Measurements from ENCODE around the gene DPYSL4.
"Not testable (repeated sequence)": the region's sequence is repeated elsewhere in the genome, so short reads cannot be mapped to it uniquely, and the experiment has no call there.

Gene DPYSL4

DNA sequence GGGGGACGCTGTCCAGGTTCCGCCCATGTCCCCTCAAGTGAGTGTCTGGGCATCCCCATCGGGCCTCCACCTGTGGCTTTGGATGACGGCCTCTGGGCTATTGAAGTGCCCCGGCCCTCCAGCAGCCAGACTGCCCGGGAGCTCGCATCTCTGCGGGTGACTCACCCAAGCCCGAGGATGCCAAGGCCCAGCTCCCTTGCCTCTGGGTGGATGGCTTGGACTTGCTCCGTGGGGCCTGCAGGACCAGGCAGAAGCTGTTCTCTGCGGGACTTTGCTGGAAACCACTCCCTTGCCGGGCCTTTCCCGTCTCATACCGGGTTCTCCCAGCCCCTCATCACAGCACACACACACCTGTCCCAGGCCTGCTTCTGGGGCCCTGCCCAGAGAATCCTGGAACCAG lies 22.4 kb downstream of the DPYSL4 start:
- DNase-seq: no peak

DNA sequence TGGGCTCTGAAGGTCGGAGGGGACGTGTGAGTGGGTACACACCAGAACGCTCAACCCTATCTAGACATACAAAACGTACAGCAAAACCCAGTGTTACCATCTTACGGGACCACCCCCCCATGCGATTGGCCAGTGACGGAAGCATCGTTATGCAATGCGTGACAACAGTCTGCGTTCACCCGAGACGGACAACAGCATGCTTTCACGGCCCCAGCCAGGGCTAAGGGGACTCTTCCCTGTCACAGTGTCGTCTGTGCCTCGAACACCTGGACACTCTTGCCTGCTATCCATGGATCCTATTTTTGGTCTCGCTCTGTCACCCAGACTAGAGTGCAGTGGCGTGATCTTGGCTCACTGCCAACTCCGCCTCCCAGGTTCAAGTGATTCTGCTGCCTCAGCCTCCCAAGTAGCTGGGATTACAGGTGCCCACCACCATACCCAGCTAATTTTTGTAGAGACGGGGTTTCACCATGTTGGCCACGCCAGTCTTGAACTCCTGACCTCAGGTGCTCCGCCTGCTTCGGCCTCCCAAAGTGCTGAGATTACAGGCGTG lies 23.3 kb downstream of the DPYSL4 start:
- DNase-seq: no peak

DNA sequence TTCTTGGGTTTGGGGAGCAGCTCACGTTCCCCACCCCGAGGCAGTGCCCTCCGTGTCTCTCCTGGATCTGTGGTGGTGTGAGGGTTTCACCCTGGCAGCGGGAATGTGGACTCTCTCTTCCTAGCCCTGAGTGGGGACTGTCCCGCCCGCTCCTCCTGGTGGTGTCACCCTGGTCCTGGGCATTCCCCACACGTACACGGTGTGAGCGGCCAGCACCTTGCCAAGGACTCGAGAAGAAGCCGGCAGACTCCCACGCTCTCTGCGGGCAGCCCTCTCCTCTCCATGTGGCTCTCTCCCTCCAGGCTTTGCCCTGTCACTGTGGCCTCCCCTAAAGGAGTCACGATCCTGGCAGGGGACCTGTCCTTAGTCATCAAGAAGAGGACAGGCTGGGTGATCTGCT lies 24.0 kb downstream of the DPYSL4 start:
- DNase-seq: no peak

DNA sequence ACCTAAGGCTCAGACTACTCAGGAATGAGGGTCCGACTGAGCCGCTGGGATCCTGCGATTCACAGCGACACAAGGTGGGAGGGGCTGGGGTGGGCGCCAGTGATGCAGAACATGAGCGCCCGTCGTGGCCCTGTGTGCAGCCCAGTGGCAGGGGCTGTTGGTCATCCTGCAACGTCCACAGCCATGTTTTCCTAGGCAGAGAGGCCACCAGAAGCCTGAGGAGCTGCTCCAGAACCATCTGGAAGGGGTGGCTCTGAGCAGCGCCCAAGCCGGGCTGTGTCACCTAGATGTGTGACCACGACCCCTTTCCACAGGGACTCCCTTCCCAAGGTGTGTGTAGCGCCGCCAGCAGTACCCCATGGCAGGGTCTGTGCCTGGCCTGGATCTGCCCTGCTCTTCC lies 24.5 kb downstream of the DPYSL4 start:
- no peak for DNase-seq

DNA sequence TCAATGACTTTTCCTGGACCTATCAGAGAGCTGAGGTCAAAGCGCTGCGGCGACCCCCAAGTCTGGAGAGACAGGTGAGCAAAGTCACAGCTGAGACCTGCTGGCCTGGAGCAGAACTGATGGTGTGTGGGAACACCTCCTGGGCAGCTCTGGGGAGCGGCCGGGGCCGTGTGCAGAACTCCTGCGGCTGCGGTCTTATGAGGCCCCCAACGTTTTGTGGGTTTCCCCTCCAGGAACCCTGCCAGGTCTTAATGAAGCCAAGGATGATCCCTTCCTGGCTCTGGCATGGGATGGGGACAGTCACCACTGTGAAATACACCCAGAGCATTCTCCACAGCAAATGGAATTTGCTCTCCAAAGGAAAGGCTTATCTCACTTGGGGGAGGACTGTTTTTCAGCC lies 26.1 kb downstream of the DPYSL4 start:
- no peak for DNase-seq

DNA sequence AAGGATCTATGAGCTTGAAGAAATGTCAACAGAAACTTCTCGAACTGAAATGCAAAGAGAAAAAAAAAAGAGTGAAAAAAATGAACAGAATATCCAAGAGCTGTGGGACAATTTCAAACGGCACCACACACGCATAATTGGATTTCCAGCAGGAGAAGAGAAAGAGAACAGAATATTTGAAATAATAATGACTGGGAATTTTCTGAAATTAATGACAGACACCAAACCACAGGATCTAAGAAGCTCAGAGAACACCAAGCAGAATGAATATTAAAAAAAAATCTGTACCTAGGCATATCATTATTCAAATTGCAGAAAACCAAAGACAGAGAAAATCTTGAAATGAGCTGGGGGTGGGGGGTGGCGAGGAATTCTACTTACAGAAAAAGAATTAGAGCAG lies 27.2 kb downstream of the DPYSL4 start:
- DNase-seq: no peak

DNA sequence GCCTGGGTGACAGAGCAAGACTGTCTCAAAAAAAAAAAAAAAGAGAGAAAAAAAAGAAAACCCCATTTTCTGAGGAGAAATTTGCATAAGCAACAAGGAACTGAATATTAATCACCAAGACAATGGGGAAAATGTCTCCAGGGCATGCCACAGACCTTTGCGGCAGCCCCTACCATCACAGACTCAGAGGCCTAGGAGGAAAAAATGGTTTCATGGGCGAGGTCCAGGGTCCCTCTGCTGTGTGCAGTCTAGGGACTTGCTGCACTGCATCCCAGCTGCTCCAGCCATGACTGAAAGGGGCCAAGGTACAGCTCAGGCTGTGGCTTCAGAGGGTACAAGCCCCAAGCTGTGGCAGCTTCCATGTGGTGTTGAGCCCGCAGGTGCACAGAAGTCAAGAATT lies 29.7 kb downstream of the DPYSL4 start:
- DNase-seq: not testable (repeated sequence)

DNA sequence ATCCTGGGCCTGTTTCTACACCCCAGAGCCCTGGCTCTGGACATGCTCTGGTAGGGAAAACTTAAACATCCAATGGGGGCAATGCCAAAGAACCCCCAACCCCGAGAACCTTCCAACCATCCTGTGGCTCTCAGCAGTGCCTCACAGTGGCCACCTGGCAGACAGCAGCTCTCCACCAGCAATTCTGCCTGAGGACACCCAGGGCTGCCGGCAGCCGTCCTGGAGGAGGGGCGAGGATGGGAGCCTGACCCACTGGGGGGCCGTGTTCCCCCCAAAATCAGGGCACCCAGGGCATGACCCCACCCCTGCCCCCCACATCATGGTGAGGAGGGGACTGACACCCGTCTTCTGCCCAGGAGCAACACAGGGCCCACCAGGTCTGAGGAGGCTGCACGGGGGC lies 32.7 kb downstream of the DPYSL4 start:
- DNase-seq: no peak

DNA sequence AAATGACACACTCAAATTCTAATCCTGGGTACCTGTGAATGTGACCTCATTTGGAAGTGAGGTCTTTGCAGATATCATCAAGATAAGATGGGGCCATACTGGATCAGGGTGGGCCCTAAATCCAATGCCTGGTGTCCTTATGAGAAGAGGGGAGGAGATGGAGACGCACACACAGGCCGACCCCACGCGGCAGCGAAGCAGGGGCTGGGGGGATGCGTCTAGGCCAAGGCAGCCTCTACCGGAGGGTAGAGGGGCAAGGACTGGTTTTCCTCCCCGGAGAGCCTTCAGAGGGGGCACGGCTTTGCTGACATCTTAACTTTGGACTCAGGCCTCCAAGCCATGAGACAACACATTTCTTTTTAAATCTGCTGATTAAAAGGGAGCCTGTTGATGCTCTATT lies 33.3 kb downstream of the DPYSL4 start:
- no peak for DNase-seq

DNA sequence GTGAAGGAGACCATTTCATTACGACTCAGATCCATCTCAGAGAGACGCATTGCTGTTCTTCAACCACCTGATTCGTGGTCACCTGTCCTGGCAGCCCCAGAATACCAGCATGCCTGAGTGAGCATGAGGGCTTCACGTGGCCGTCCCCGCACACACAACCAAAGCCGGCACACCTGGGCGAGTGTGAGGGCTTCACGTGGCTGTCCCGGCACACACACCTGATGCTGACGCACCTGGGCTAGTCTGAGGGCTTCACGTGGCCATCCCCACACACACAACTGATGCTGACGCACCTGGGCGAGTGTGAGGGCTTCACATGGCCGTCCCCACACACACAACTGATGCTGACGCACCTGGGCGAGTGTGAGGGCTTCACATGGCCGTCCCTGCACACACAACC lies 34.2 kb downstream of the DPYSL4 start:
- DNase-seq: not testable (repeated sequence)

DNA sequence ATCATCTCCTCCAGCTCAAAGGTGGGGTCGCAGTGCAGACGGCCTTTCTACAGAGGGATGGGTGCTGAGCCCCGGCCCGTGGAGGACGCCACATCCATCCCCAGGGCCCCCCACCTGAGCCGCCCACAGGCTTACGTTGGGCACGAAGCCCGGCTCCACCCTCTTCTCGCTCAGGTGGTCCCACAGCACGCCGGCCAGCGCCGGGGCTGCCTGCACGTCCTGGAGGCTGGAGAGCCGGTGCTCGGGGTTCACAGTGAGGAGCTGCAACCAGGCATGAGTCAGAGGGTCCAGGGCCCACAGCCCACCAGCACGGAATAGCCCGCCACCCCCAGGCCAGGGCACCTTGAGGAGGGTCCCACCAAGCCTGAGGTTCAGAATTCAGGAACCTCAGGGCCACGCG lies 36.0 kb downstream of the DPYSL4 start:
- no peak for DNase-seq

DNA sequence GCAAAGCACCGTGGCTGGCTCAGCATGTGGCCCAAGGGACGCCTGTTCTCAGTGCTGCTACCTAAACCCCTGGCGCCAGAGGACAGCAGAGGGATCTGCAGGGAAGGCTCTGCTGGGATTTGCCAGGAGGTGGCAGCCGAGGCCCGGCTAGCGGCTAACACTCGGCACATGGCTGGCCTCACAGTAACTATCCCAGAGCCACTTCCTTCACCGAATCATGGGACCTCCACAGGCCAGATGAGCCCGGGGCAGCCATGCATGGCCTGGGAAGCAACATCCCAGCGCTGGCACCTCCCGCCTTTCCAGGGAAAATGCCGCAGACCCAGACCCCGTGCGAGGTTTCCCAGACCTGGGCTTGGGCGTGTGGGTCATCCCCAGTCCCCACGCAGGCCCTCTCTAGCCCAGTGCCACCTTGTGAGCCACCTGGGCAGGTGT lies 36.4 kb downstream of the DPYSL4 start:
- DNase-seq: peak; percentile 82

DNA sequence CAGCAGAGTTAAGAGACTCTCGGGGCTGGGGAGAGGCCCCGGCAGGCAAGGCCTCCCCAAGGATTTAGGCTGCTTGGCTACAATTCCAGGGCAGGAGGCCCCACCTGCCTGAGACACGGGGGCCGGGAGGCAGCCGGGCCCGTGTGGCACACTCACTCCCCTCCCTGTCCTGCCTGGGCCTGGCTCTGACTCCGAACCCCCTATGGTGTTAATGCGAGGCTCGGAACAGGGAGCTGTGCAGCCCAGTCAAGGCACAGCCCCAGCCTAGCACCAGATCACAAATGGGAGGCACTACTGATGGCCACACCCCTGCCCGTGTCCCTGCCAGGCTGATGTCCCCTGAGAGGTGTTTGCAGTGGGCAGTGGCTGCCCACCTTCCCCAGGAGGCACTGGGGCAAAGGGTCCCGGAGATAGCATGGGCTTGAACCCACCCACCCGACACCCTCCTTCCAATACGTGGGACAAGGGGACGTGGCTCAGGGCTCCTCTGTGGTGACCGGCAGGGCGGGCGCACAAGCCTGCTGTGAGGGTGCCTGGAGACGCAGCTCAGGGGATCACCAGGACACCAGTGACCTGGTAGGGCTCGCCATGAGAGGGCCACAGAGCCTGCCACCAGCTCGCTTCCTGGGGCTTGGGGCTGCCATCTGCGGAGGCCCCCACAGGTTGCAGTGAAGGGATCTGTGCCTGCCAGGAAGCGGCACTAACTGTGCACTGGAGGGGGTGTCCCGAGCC lies 37.0 kb downstream of the DPYSL4 start:
- no peak for DNase-seq

DNA sequence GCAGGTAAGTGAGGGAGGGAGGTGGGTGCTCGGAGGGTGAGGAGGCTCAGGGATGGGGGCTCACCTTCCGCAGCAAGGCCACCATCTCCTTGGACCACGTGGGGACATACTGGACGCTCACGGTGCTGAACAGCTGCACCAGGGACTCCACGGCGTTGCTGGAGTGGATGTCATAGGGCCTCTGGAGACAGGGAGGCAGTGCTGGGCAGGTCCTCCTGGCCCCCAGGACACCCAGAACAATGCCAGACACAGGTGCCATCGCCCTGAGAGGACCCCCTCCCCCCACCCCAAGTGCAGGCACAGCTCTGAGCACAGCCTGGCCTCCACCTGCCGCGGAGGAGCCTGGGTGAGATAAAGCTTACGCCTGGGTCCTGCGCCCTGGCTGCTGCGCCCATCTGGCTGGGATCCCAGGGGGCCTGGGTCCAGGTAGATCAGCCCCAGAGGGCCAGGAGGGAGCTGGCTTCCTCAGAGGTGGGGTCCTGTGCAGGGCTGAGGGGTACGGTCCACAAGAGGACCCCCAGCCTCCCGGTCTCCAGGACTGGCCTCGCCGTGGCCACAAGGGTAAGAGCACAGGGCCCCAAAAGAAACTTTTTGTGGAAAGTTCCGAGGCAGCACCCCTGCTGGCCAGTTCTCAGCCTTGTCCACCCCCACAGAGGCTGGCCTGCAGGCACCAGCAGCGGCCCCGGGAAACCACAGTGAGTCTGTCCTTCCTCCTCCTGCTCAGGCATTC lies 37.8 kb downstream of the DPYSL4 start:
- DNase-seq: no peak

DNA sequence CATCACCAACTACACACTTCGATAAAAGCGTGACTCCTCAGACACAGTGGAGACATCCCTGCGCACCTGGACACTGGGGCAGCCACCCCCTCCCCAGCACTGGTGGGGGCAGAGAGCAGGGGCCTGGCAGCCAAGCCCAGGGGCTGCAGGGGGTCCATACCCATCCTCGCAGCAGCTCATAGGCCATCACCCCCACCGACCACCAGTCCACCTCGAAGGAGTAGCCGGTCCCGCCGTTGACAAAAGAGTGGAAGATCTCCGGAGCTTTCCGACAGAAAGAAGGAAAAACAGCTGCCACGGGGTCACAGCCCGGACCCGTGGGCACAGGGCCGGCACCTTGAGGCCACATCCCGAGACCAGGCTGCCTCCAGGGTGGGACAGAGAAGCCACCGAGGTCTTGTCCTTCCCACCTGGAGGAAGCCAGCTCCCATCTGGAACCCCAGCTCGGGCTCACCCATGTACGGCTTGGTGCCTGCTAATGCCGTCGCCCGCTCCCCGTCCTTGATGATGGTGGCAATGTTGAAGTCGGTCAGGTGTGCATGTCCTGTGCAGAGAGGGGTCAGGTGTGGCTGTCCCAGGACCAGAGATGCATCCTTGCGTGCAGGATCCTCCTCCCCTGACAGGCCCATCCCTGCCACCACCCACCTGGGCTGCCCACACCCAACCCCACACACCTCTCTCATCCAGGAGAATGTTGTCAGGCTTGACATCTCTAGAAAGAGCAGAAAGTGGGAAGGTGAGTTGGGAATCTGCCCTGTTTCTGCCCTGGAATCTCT lies 38.5 kb downstream of the DPYSL4 start:
- DNase-seq: no peak

DNA sequence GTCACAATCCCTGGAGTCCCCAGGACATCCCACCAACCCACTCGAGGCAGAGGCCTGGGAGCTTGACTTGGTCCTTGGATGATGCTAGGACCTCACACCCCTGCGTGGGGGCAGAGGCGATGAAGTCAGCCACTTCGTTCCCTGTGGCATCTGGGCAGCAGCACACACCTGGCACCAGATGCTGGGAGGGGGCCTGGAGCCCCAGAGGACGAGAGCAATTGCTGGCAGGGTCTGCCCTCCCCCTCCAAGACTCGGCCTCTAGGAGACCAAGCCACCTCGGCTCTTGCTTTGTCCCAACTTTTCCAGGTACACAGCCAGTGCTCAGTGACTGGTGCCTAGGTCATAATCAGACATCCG lies 39.1 kb downstream of the DPYSL4 start:
- no peak for DNase-seq

DNA sequence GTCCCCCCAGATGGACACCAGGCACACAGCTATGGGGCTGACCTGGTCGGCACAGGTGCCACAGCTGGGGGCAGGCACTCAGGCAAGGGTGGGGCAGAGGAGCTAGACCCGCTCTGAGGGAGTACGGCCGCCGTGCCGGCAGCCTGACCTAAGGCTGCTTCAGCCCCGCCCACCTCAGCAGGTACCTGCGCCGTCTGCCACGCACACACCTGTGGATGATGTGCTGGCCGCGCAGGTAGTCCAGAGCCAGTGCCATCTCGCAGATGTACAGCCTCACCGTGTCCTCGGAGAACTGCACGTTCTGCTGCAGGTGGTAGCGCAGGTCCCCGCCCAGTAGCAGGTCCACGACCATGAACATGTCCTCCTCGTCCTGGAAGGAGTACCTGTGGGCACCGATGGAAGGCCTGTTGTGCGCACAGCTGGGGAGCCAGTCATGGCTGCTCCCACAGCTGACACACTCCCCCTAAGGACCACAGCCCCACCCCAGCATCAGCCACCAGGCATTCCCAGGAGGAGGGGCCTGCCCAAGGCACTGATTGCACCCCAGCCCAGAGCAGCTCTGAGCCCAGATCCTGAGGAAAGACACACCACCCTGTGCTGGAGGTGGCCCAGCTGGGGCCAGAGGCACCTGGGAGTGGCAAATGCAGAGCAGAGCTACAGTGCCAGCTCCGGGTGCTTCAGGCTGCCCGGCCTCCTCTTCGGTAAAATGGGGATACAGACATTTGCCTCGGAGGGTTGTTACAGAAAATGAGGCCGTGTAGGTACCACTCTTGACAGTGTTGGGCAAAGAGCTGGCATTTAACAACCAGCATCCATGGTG lies 40.0 kb downstream of the DPYSL4 start:
- DNase-seq: no peak

DNA sequence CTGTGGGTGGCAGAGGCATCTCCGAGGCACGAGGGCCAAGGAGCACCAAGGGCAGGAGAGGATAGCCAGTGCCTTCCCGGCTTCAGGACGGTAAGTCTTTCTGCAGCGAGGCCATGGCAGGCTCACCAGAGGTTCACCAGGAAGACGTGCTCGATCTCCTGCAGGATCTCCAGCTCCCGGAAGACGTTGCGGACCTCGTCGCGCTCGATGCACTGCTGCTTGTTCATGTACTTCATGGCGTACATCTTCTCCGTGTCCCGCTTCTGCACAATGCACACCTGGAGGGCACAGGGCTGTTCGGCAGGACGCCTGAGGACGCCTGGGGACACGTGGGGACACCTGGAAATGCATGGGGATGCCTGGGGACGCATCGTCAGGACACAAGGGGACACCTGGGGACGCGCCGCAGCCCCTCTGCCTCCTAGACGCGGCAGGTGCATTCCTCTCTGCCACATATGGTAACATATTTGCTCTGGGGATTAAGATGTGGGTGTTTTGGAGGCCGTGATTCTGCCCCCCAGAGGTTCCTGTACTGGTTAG lies 41.2 kb downstream of the DPYSL4 start:
- DNase-seq: no peak

DNA sequence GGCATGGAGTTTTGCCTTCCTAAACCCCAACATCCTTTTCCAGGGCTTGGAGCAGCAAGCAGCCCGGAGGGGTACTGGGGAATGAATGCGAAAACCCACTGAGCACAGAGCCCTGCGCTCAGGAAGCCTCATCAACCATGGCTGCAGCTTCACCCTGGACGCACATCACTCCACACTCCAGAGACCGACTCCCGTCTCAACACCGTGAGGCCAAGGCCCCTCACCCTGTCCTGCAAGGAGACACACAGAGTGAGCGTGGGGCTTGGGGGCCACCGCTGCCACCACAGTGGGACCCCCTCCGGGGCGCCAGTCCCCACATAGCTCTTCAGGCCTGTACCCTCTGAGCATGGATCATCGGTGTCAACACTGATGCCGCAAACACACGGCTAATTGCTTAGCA lies 41.9 kb downstream of the DPYSL4 start:
- no peak for DNase-seq

DNA sequence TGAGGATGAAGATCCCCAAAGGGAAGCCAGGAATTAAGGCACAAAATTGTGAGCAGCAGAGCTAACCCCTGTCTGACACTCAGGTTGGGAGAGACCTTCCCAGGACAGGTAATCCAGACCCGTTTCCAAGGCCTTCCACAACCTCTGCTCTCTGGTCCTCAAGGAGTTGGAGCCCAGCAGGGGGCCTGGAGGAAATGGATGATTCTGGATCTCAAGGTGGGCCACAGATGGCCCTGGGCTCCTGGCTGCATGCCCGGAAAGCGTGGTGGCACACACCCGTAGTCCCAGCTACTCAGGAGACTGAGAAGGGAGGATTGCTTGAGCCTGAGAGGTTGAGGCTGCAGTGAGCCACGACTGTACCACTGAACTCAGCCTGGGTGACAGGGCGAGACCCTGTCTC lies 42.3 kb downstream of the DPYSL4 start:
- no peak for DNase-seq

DNA sequence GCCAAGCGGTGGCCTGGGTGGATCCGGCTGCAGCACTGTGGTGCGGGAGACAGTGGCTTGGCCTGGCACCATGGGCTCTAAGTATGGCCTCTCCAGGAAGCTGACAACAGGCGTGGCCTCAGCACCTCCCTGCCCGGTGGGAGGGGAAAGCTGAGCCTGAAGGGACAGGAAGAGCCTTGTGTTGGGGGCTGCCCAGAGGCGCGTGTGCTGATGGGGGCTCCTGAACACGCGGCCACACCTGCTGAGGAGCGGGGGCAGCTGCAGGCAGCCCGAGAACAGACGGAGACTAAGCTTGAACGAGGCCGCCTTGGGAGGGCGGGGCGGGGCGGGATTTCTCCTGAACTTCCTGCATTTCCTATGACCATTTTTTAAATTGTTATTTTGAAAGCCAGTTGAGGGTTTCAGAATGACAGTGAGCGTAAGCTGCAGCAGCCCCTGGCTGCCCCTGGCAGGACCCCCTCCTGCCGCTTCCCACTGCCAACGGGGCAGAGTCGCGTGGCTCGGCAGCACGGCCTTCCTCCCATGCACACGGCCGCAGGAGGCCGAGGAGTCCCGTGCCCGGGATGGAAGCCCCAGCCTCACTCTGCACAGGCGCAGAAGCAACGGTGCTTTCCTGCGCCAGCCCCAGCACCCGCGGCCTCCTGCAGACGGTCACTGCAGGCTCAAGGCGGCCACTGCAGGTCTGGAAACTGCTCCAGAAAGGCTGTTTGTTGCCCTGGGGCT lies 43.2 kb downstream of the DPYSL4 start:
- DNase-seq: peak; percentile 62
